HG03066 (cell line): ENCODE data around the gene SEC24B.
A peak's percentile ranks its signal among the peaks of the same experiment; 100 is the strongest.
"Not testable (repeated sequence)": the region's sequence is repeated elsewhere in the genome, so short reads cannot be mapped to it uniquely, and the experiment has no call there.

Experiments used
- ATAC-seq: cut with Tn5 transposase; IDR thresholded peaks from one replicate; pipeline ENCODE4 v1.9.1; 2021; ENCODE audit warnings: low read depth; ENCODE audit not compliant: unreplicated experiment

SEC24B gene

DNA sequence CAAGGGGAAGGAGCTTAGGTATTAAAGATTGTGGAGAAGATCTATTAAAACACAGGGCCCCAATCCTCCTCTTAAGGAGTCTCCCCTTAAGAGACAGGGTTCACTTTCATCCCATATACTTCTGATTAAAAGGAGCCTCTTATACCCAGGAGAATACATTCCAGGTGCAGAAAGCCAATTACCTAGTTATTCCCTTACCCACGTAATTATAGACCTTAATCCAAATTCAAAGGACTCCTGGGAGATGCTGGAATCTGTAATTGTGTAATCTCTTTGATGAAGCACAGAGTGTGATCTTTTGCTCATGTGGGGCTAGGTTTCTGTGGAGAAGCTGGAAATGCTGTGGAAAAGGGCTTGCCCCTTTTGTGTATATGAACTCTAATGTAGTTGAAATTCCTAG is 1.4 kb upstream of the SEC24B start:
- no peak for ATAC-seq

DNA sequence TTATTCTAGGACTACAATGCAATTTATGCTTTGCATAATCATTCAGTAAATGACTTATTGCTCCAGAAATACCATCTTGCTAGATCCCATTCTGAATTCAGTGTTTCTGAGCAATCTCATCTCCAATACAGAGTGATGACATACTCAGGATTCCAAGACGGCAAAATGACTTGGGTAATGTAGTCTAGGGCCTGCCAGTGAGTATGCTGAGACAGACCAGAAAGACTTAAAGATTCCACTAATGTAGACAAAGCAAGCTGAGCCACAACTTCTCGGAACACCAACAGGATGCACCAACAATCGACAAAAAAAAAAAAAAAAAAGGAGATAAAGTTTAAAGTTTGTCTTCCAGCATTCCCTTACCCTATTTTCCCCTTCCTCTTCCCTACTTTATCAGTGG is 919 bp upstream of the SEC24B start:
- no peak for ATAC-seq

DNA sequence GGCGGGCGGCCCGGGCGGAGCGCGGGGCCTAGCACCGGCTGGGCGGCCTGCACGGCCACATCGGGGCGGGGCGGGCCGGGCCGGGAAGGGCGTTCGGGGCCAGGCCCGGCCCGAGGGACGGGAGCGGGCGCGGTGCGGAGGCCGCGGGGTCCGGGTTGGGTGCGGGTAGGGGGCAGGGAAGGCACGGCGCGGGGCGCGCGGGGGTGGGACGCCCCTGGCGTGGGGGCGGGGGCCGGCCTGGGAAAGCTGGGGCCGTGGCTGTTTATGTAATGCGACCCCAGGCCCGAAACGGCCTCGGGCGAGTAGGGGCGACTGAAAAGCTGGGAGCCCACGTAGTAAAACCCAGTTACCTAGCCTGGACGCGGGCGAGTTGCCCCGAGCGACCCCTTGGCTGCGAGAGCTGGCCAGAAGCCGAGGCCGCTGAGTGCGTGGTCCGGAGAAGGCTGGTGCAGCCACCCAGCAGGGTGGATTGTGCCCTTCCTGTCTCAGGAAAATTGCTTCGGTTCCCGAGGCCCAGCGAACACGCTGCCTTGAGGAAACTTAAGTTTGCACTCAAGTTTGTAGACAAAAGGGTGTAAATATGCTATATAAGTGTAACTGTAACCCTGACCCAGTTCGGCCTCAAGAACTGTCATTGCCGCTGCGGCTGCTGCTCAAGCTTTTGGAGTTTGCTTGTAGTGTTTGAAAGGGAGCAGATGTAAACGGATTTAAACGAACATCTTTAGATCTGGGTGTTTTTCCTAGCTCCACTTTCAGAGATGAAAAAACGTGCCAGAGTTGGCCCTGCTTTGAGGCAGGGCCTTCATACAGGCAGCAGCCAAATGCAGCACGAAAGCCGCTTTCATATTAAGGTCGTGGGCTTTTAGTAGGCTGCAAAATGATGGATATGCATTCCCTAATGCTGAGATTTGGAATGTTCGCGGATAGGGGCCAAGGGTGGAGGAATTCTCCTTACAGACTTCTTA is 674 bp downstream of the SEC24B start:
- peak; percentile 40 for ATAC-seq

DNA sequence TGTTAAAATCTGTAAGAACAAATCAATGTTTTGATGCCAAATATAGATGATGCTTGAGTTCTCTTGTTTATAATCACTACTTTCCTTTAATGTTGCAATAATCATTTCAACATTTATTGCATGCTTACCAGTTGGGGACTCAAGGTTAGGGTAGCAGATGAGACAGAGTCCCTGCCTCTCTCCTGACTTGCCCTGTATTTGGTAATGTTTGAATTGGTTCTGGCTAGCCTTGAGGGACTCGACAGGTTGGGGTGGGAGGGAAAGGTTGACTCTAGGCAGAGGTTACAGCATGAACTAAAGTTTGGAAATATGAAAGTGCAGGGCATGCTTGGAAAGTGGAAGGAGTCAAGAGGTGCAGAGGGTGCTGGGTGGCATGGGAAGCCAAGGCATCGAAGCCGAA is 2.0 kb downstream of the SEC24B start:
- no peak for ATAC-seq

DNA sequence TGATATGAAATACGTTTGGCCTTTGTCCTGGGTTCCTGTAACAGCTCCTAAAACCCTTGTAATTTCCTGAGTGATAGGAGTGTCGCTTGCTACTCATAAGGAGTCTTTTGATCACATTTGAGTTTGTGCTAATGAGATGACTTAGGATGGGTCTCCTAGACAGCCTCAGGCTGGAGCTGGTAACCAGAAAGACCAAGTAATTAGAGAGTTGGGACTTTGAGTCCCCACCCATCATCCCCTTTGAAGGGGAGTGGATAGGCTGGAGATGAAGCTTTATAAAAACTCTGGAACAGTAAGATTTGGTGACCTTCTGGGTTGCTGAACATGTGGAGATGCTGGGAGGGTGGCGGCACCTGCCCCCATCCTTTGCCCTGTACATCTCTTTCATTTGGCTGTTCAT is 2.9 kb downstream of the SEC24B start:
- ATAC-seq = no peak

DNA sequence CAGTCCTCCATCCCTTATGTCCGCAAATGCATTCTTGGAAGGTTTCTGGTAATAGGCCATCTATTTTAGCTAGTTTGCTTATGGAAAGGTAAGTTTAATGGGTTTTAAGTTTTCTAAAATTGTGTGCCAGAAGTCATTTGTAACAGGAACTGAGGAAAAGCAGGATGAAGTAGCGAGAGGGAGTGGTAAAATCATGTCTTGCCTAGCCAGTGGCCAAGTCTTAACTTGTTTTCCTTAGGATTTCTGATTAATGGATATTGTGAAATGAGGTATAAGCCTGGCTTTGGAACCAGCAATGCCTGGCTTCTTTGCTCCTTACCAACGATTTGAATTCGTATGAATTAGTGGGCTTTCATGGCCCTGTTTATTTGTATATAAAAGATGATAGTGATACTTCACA is 7.3 kb downstream of the SEC24B start:
- ATAC-seq = no peak

DNA sequence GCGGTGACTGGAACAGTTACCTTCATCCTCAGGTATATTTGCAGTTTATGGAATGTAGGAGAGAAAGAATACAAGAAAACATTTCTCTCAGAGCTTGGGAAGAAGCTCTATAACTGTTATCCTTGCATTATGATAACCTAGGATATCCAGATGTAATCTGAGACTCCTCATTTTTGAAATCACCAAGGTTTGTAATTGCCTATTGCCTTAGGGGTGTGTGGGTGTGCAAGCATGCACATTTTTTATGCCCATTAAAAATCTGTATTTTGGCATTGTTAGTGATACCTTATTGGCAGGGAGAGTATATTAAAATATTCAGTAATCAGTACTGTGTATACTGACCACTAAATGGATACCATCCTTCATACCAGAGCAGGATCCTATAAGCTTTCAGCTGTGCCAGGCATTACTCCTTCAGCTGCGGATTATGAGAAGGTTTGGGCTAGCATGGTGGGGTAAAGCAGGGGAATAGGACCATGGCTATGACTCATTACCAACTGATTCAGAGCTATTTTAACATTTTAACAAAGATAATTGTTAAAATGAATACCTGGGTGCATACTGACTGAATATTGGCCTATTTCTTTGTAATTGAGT is 8.3 kb downstream of the SEC24B start:
- ATAC-seq = no peak

DNA sequence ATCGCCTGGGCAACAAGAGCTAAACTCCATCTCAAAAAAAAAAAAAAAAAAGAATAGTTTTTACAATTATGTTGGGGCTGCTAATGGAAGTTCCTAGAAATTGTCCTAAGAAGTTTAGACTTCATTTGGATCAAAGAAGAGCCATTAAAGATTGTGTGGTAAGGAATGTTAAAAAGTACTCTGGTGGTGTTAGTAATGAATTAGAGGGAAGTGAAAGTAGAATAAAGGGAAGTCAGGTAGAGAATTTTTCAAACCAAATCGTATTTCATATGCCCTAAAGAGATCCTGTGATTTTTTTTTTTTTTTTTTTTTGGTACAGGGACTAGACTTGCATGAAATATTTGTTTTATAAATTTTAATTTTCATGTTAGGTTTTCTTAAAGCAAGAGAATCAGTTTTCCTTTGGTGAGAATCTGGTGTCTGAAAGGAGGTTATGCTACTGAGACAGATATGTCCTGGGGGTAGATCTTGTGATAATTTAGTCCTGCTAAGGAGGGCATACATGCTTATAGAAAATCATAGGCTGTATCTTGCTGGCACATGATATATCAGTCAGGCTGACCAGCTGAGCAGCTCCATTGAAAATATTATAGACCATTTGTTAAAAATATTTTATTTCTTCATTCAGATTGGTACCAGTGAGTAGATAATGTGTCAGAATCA is 10.7 kb downstream of the SEC24B start:
- ATAC-seq = peak; percentile 60

DNA sequence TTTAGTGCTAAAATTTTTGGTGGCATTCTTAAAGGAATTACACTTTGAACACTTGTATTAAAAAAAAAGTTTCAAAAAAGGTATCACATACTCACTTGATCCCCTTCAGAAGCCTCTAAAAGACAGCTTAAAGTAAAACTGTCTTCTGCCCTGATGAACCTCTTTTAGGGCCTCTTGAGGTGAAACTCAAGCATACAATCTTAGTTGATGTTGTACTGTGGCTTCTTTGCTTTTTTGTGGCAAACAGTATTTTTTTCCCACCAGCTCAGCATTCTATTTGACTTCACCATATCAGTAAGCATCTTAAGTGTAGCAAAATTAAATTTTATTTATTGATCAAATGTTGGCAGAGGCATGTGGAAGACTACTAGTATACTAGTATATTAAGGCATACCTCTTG is 13.7 kb downstream of the SEC24B start:
- ATAC-seq = no peak

DNA sequence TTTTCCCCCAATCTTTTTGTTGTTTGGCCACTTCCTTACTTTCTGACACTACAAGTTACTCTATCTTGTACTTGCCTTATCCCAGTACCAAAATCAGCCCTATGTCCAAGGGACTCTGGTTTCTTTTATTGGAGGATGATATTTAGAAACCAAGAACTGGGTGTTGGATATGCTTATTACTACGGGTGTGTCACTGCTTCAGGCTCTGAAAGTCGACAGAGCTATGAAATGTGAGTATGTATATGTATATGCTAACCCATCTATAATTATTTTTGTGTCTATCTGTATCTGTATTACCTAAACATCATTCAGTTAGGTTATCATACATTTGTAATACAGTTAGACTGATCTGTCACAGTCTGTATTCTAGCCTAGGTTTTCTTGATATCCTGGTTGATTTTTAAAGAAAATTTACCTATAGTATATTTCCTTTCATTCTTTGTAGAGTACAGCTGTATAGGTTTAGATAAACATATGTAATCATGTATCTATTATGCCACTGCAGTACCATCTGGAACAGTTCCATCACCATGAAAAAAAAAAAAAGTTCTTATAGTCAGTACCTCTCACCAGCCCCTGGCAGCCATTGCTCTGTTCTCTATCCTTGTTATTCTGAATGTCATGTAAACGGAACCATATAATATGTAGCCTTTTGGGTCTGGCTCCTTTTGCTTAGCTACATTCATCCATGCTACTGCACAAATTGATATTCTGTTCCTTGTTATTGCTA is 18.1 kb downstream of the SEC24B start:
- ATAC-seq = no peak

DNA sequence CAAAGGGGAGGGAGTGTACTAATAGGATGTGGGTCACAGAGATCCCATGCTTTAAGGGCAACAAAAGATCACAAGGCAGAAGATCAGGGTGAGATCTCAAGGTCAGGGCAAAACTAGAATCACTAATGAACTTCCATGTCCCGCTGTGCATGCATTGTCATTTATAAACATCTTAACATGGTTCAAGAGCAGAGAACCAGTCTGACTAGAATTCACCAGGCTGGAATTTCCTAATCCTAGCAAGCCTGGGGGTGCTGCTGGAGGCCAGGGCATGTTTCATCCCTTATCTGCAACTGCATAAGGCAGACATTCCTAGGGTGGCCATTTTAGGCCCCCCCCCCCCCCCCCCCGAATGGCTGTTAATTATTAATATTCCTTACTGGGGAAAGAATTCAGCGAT is 19.5 kb downstream of the SEC24B start:
- not testable (repeated sequence) for ATAC-seq

DNA sequence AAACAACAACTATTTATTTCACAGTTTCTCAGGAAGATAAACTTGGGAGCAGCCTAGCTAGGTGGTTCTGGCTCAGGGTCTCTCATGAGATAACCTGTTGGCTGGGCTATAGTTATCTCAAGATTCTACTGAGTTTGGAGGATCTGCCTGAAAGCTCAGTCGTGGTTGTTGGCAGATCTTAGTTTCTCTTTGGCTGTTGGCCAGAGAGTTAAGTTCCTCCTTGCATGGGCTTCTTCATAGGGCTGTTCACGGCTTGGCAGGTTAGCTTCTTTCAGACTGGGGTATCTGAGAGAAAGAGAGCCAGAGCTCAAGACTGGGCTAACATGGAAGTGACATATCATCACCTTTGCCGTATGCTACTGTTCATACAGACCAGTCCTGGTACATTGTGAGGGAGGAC is 28.7 kb downstream of the SEC24B start:
- peak; percentile 58 for ATAC-seq

DNA sequence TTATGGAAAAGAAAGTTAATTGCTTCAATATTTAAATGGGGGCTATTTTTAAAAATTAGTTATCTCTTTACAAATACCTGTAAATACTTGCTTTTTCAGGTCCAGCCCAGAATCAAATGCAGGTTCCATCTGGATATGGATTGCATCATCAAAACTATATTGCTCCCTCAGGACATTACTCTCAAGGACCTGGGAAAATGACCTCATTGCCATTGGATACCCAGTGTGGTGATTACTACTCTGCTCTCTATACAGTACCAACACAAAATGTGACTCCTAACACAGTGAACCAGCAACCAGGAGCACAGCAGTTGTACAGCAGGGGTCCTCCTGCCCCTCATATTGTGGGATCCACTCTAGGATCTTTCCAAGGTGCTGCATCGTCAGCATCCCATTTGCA is 29.2 kb downstream of the SEC24B start:
- ATAC-seq = no peak

DNA sequence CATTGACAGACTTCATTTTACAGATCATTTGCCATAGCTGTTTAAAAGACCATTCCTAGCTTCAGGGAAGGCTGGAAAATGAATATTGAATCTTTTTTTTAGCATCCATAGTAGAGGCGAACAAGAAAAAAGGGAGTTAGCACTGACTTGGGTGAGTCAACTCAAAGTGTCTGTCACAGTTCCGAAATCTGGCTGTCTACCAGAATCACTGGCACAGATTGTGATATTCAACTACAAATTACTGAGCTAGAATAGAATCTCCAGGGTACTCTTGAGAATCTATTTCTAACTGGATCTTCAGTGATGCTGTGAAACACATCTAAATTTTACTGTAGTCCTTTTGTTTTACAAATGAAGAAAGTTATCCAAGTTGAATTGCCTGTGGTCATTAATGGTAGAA is 31.5 kb downstream of the SEC24B start:
- ATAC-seq = no peak

DNA sequence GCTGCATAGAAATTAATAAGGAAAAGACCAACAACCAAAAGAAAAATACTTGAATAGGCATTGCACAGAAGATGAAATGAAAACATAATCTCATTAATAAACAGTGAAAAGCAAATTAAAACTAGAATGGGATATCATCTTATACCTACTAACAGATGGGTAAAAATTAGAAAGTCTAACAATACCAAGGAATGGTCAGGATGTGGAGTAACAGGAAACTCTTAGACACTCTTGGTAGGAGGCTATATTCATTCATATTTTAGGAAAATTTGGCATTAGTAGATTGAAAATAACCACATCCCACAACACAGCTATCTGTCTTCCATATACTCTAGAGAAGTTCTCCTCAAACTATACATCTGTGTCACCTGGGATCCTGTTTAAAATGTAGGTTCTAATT is 36.3 kb downstream of the SEC24B start:
- ATAC-seq = no peak

DNA sequence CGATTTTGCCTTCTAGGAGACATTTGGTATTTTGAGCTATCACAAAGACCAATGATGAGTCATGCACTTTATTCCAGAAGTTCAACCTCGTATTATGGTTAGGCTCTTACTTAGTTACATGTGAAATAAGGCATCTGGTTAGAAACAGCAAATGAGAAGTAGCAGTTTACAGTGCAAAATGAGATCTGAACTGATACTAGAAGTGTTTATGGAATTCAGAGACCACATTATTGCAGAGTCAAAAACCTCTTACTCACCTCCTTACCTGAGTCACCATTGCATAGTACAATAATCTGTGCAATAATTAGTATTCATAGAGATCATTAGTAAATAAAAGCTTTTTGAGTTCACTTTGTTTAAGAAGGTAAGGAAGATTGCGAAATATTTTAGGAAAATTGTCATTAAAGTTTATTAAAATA is 38.7 kb downstream of the SEC24B start:
- ATAC-seq = no peak

DNA sequence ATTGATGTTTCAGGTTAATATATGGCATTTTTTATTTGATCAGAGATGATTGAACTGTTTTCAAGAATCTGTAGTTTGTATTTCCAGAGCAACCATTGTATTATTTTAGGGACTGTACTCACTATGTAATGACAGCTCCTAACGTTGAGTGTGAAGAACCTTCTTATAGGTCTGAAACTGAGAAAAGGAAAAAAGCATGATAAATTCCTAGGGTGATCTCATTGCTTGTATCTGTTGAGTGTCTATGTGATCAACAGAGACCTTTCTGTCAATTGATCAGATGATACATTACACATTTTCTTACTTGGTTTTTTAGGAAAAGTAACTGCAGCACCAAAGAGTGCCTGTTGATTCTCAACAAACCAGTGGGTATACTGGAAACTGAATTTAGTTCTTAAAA is 40.2 kb downstream of the SEC24B start:
- no peak for ATAC-seq

DNA sequence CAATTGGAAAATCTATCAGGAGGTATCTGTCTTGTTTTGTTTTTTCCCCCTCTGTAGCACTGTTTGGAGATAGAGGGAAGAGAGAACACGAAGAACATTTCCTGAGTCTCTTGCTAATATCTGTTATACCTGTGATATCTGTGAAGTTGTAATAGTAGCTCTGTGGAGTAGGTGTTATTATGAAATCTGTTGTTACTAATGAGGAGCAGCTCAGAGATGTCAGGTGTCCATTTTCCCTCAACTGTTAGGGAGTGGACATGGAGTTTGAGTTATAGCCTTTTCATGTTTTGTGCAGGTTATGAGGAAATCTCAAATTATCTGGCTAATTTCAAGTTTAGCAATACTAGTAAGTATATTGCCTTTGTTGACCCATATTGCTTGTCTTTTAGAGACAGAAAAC is 52.4 kb downstream of the SEC24B start:
- ATAC-seq = no peak

DNA sequence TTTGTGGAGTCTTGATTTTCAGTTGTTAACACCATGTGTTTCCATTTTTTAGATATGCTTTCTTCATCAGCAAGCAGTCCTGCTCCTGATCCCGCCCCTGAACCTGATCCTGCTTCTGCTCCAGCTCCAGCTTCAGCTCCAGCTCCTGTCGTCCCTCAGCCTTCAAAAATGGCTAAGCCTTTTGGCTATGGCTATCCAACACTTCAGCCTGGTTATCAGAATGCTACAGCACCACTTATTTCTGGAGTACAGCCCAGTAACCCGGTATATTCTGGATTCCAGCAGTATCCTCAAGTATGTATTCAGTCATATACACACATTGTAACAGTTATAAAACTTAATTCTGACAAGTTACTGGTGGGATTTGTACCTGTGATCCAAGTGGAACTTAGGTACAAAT is 60.9 kb downstream of the SEC24B start:
- ATAC-seq = no peak

DNA sequence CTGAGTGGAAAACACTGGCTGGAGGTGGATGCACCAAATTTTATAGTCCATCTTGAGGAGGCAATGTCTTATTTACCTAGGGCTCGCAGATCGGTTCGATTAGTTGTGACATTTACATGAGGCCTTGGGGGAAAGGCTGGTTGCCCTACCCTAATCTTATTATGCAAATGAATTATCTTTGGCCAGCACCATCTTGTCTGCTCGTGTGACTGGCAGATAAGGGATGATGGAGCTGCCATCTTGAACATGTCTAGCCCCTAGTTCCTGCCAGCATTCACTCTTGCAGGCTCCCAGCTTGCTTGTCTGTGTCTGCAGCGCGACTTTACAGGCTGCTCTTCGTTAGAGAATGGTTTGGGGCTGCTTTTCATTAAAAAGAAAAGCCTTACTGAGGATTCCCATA is 61.9 kb downstream of the SEC24B start:
- no peak for ATAC-seq

DNA sequence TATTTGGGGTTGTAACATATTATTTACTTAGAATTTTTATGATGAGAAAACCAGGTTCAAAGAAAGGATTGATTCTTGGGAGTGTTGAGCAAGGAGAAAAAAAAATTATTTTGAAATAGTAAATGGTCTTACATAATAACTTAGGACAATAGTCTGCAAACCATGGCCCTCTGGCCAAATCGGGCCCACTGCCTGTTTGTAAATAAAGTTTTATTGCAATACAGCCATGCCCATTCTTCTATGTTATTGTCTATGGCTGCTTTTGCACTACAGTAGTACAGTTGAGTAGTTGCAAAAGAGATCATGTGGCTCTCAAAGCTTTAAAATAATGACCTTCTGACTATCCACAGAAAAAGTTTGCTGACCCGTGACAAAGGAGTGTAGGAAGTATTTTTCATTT is 63.3 kb downstream of the SEC24B start:
- ATAC-seq = no peak
